CD4-positive, alpha-beta T cell (primary cell): ENCODE measurements around the gene ZMYND19. TPM values are rescaled to one million over a fixed set of nuclear protein-coding genes. Genes with fewer than 3 reads are reported as not detected.

Experiments
- ATAC-seq: fragments of 200-7000 bp; cut with Tn5 transposase; one replicate; pipeline ENCODE4 v1.10.0; 2022; ENCODE audit warnings: mild to moderate bottlenecking; ENCODE audit not compliant: poor library complexity
- CTCF ChIA-PET: fragments of 350-600 bp; sonication (Branson Sonifier 250); formaldehyde crosslinking; loops from one replicate; lab custom pipeline; 2021; ENCODE audit warnings: antibody characterized with exemption, inconsistent platforms; lab: Charles Lee
- POLR2A ChIA-PET: fragments of 350-600 bp; sonication (Branson Sonifier 250); formaldehyde crosslinking; loops from one replicate; lab custom pipeline; 2021; ENCODE audit warnings: antibody characterized with exemption, inconsistent platforms; lab: Charles Lee
- DNase-seq, 14 experiments: peaks; one replicate each; pipeline ENCODE4 v3.0.0-alpha.2; 2013 to 2020; ENCODE audit warnings: mixed read lengths in 2 of 14
- H3K27ac ChIP-seq, 2 donors: one replicate each; pipeline versions ENCODE4 v1.5.1 to v1.7.0; 2013; ENCODE audit warnings: low read length in 2 of 2, low read depth in 1 of 2, mild to moderate bottlenecking in 1 of 2
- H3K27me3 ChIP-seq, 2 experiments: 1 replicate in 1 of 2; 2 replicates in 1 of 2; pipeline versions ENCODE4 v1.6.1 to v1.7.0; 2013; ENCODE audit warnings: low read length in 2 of 2, control low read depth in 1 of 2, mild to moderate bottlenecking in 1 of 2, moderate library complexity in 1 of 2; ENCODE audit not compliant: insufficient read depth in 2 of 2, control insufficient read depth in 1 of 2
- H3K36me3 ChIP-seq: one replicate; pipeline ENCODE4 v1.6.1; 2013; ENCODE audit warnings: low read length, control low read depth; ENCODE audit not compliant: insufficient read depth
- H3K4me1 ChIP-seq: one replicate; pipeline ENCODE4 v1.6.1; 2013; ENCODE audit warnings: low read length, control low read depth; ENCODE audit not compliant: insufficient read depth
- H3K4me3 ChIP-seq: one replicate; pipeline ENCODE4 v1.5.1; 2013; ENCODE audit warnings: mild to moderate bottlenecking, low read length, moderate library complexity
- H3K9me3 ChIP-seq, 2 experiments: 1 replicate in 1 of 2; 2 replicates in 1 of 2; pipeline versions ENCODE4 v1.6.1 to v1.7.0; 2013; ENCODE audit warnings: low read length in 2 of 2, mild to moderate bottlenecking in 2 of 2, control low read depth in 1 of 2, moderate library complexity in 1 of 2; ENCODE audit not compliant: control insufficient read depth in 1 of 2, insufficient read depth in 1 of 2
- H3K27ac Mint-ChIP-seq: one replicate; pipeline ENCODE4 v1.8.0; 2020; ENCODE audit warnings: mixed read lengths
- H3K27me3 Mint-ChIP-seq: one replicate; pipeline ENCODE4 v1.8.0; 2021; ENCODE audit warnings: mixed read lengths
- H3K36me3 Mint-ChIP-seq: one replicate; pipeline ENCODE4 v1.8.0; 2021; ENCODE audit warnings: low read depth, mixed read lengths
- H3K4me1 Mint-ChIP-seq: one replicate; pipeline ENCODE4 v1.8.0; 2021; ENCODE audit warnings: low read depth, mixed read lengths
- H3K4me3 Mint-ChIP-seq: one replicate; pipeline ENCODE4 v1.8.0; 2020; ENCODE audit warnings: mild to moderate bottlenecking, mixed read lengths
- H3K9me3 Mint-ChIP-seq: one replicate; pipeline ENCODE4 v1.8.0; 2020; ENCODE audit warnings: mixed read lengths
- intact Hi-C, 2 experiments: fragments of 100-400 bp; cut with DNase I in 1 of 2; cut with micrococcal nuclease in 1 of 2; formaldehyde crosslinking; loops; one replicate each; pipeline versions ENCODE4 v1.15.1 to v1.9.0; 2023 to 2025; cut with DNase I, micrococcal nuclease
- polyA plus RNA-seq, 2 donors: library from polyadenylated mRNA; unstranded; fragments of 120-200 nt; gene quantifications; one replicate each; pipeline ENCODE4 v1.2.1, GENCODE V29; 2013
- total RNA-seq, 174 experiments: library from RNA in 2 of 174; stranded (reverse) in 2 of 174; gene quantifications; one replicate each; pipeline ENCODE4 v1.2.3 and lab custom pipeline; 2021 to 2026
- TF ChIP-seq, protein P1 (sequence below): fragments of 200-600 bp; IDR thresholded peaks from one replicate; pipeline ENCODE4 v1.8.0; 2022; ENCODE audit warnings: antibody characterized with exemption, mild to moderate bottlenecking

The ZMYND19 gene
- 10 to 100 TPM in 1 of 2 experiments, 1 to 10 TPM in 1; 8.6 to 11.3 TPM for total RNA-seq
- polyA plus RNA-seq (2013, experiment 1 of 2), result 13.3 TPM
- 16.0 TPM for polyA plus RNA-seq (2013, experiment 2 of 2)
- total RNA-seq (lab: John Stamatoyannopoulos, UW), result 9.0 to 94.1 (median 28.7) reads per million in 172 experiments

DNA sequence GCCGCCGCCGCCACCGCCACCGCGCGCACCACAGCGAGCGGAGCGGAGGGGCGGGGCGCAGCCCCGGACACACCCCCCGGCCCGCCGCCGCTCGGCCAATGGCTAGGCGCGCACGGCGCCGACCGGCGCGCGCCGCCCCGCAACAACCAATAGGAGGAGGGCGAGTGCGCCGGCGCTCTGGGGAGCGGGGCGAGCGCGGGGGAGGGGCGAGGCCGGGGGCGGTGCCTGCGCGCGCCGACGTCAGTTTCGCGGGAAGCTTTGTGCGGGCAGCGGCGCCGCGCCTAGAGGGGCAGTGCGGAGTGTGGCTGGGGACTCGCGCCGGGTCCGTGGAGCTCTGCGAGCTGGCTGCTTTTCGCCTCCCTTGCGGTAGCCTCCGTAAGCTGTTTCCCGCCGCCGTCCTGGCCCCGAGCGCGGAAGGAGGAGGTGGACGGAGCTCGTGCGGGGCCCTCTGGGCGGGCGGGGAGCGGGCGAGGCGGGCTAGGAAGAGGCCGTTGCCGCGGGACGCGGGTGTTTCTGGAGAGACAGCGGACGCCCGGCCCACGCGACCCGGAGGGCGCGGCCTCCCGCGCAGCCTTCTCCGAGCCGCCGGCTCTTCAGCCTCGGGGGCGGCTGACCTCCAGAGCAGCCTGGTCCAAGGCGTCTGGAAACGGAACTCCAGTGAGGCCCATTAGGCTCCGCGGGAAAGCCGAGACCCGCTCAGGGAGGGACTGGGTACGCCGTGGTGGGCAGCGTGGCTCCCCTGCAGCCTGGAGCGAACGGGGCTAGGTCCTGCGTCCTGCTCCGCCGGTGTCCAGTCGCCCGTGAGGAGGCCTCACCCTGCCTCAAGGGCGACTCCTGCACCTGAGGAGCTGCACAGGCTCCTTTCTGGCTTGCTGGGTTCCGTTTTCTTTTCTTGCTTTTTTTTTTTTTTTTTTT is at the start of gene ZMYND19:
Gene ZMYND19 (minus strand): TSS at position 44 of the 915 bp plus-strand sequence. CDS start 249 bp downstream, outside the sequence.
- Mint-ChIP-seq H3K36me3 (peaks cover 21% of the 10 kb centered on the region), H3K4me3 (peak within 1 kb of the TSS; percentile 98), H3K9me3 (no peaks in the 10 kb centered on the region), H3K27me3 (no peaks in the 10 kb centered on the region), H3K4me1 (peaks cover 17% of the 10 kb centered on the region), H3K27ac (peak within 1 kb of the TSS; percentile 59)
- ChIA-PET POLR2A (interaction anchor here (0.6 to 1.6 kb wide), 4 partner anchors 15 to 39 kb away, joined by 3 to 8 read pairs (median 5); partner anchors contain the start of genes ARRDC1, EHMT1 and MRPL41), CTCF (interaction anchor here (1.0 kb wide), 1 partner anchor 11 kb away, joined by 3 read pairs; no protein-coding TSS in a partner anchor)
- H3K9me3 ChIP-seq, result no peaks in the 10 kb centered on the region
- TF ChIP-seq, protein P1, sequence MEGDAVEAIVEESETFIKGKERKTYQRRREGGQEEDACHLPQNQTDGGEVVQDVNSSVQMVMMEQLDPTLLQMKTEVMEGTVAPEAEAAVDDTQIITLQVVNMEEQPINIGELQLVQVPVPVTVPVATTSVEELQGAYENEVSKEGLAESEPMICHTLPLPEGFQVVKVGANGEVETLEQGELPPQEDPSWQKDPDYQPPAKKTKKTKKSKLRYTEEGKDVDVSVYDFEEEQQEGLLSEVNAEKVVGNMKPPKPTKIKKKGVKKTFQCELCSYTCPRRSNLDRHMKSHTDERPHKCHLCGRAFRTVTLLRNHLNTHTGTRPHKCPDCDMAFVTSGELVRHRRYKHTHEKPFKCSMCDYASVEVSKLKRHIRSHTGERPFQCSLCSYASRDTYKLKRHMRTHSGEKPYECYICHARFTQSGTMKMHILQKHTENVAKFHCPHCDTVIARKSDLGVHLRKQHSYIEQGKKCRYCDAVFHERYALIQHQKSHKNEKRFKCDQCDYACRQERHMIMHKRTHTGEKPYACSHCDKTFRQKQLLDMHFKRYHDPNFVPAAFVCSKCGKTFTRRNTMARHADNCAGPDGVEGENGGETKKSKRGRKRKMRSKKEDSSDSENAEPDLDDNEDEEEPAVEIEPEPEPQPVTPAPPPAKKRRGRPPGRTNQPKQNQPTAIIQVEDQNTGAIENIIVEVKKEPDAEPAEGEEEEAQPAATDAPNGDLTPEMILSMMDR, result no peak
- peak; percentile 79 to 97 (median 90) for DNase-seq
- H3K27ac ChIP-seq, result no peak within 1 kb of the TSS
- intact Hi-C loops, result loop anchor here in 1 of 2 experiments (1.0 kb wide), 3 partner anchors 15 to 39 kb away; partner anchors contain the start of genes ARRDC1 and MRPL41
- H3K36me3 ChIP-seq, result peaks cover 18% of the 10 kb centered on the region
- peaks cover 21% of the 10 kb centered on the region for H3K4me1 ChIP-seq
- peak; percentile 97 for ATAC-seq
- H3K27me3 ChIP-seq, result no peaks in the 10 kb centered on the region
- peak within 1 kb of the TSS; percentile 61 for H3K4me3 ChIP-seq

DNA sequence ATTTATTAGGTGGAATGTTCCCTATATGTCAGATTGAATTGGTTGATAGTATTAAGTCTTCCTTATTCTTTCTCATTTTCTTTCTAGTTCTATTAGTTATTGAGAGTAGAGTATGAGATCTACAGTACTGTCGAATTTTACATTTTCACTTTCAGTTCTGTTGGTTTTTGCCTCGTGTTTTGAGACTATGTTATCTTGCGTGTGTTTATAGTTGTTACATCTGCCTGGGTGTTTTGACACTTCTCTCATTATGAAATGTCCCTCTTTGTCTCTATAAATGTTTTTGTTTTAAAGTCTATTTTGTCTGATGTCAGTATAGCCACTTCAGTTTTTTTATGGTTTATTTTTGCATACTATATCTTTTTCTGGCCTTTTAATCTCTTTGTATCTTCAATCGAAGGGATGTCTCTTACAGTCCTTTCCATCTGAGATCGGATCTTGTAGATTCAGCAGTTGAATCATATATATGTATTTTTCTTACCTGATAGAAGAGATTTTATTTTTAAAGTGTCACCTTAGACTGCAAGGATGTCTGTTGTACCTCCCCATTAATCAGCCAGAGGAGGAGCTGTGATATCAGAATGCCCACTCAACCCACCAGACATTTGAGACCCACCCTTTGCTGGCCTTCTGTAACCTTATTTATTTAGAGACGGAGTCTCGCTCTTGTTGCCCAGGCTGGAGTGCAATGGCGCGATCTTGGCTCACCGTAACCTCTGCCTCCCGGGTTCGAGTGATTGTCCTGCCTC is 49.2 kb upstream of the ZMYND19 start:
- H3K27ac ChIP-seq, result peak overlapping the region; percentile 19 to 38
- Mint-ChIP-seq H3K4me3 (peak overlapping the region; percentile 74), H3K27me3 (no peaks in the 10 kb centered on the region), H3K36me3 (peaks cover 37% of the 10 kb centered on the region), H3K4me1 (peaks cover 46% of the 10 kb centered on the region), H3K27ac (peak overlapping the region; percentile 75), H3K9me3 (no peaks in the 10 kb centered on the region)
- ChIA-PET CTCF (no interaction called here), POLR2A (interaction anchor here (0.8 to 1.7 kb wide), 2 partner anchors 10 to 21 kb away, joined by 3 to 4 read pairs; partner anchors contain the start of gene EHMT1)
- no peaks in the 10 kb centered on the region for H3K9me3 ChIP-seq
- no peaks in the 10 kb centered on the region for H3K27me3 ChIP-seq
- peaks cover 20% of the 10 kb centered on the region for H3K36me3 ChIP-seq
- peak; percentile 76 for ATAC-seq
- H3K4me1 ChIP-seq, result peaks cover 25% of the 10 kb centered on the region
- intact Hi-C loops, result no loop called here
- DNase-seq, result peak in 3 of 14 experiments; percentile 47 to 63 (median 54)
- H3K4me3 ChIP-seq, result peak overlapping the region; percentile 25
- TF ChIP-seq, protein P1, result no peak

- Histone ChIP-seq H3K36me3 (peaks cover 15% of the 10 kb centered on the region), H3K27me3 (no peaks in the 10 kb centered on the region), H3K4me1 (peaks cover 25% of the 10 kb centered on the region), H3K27ac (peak overlapping the region in 1 of 2 donors; percentile 38), H3K9me3 (no peaks in the 10 kb centered on the region), H3K4me3 (peak overlapping the region; percentile 25)
- TF ChIP-seq, protein P1, result no peak
- peak overlapping the region; percentile 74 for H3K4me3 Mint-ChIP-seq
- DNase-seq, result no peak
- no peak for ATAC-seq
- no peaks in the 10 kb centered on the region for H3K9me3 Mint-ChIP-seq
- H3K27ac Mint-ChIP-seq, result peak overlapping the region; percentile 75
- H3K4me1 Mint-ChIP-seq, result peaks cover 54% of the 10 kb centered on the region
- H3K27me3 Mint-ChIP-seq, result no peaks in the 10 kb centered on the region
- intact Hi-C loops, result no loop called here
- peaks cover 33% of the 10 kb centered on the region for H3K36me3 Mint-ChIP-seq
- ChIA-PET POLR2A (no interaction called here), CTCF (no interaction called here)
These were observed 48.4 kb upstream of the ZMYND19 start for GRCh38 chr9:137638680-137639079.
